IPS DF 19.7 (cell line): ENCODE results near the gene RSPH9.
A peak's percentile ranks its signal among the peaks of the same experiment; 100 is the strongest.

ENCODE experiments used
- DNase-seq: peaks from one replicate; pipeline ENCODE4 v3.0.0-alpha.2; 2013; ENCODE audit warnings: low read depth, low spot score

The RSPH9 gene, protein sequence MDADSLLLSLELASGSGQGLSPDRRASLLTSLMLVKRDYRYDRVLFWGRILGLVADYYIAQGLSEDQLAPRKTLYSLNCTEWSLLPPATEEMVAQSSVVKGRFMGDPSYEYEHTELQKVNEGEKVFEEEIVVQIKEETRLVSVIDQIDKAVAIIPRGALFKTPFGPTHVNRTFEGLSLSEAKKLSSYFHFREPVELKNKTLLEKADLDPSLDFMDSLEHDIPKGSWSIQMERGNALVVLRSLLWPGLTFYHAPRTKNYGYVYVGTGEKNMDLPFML

DNA sequence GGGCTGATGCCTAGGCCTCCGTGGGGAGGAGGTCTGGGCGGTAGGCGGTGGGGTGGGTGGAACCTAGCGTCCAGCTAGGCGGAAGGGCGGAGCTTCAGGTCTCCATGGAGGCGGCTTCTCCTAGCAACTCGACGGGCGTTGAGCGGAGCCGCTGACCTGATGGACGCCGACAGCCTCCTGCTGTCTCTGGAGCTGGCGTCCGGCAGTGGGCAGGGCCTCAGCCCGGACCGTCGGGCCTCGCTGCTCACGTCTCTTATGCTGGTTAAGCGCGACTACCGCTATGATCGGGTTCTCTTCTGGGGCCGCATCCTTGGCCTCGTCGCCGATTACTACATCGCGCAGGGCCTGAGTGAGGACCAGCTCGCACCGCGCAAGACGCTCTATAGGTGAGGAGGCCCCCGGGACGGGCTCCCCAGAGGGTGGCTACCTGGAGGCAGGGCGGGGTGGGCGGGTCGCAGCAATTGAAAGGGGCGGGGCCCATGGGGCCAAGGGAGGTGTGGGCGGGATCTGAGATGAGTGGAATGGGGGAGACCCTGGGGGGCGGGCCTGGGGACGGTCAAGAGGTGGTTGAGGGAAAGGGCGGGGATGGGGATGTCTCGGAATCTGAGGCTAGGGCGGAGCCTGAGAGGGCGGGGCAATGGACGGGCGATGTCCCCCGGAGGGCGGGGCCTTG, at the start of gene RSPH9:
RSPH9 (plus strand) TSS at position 97 of the 673 bp plus-strand sequence; CDS start at position 160, 63 bp downstream.
- no peak for DNase-seq

DNA sequence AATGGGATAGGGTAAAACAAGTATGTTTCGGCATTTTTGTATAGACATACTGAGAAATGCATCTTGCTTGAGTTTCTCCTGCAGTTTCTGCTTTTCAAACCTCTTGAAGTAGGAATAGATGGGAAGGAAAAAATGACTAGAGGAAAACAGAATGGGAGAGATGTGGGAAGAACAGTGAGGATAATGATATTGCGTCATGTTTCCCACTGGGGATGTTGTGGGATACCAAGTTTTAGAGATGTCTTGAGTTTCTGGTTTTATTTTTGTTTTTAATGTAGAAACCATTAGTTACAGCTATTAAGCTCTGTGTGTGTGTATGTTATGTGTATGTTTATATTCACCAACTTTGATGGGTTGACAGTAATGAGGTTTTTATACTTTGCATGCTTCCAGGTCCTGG, 44.2 kb upstream of the RSPH9 start:
- DNase-seq = no peak

DNA sequence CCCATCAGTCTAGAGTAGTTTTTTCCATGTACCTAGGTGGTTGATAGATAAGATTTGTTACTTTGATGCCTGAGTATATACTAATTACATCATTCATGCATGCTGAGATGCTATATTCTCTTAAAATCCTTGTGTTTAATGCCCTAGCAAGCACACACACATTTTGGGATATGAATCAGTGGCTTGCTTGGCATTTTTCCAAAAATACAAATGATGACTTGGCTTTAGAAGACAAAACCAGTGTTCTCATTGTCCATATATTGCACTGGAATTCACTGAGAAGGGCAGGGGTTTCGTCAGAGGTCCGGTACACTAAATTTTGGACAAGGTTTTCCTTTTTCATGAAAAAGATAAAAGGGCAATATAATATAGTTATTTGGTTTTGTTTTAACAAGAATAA, 40.7 kb upstream of the RSPH9 start:
- no peak for DNase-seq

DNA sequence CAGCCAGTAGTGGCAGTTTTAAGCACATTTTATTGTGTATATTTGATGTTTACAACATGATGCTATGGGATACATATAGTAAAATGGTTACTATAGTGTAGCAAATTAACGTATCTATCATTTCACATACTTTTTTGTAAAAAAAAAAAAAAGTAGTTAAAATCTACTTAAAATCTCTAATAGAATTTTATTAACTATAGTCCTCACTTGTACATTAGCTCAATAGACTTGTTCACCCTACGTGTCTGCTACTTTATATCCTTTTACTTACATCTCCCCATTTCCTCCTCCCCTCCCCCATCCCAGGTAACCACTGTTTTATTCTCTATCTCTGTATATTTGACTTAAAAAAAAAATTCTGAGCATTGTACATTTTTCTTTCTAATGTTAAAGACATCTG, 38.8 kb upstream of the RSPH9 start:
- DNase-seq = no peak

DNA sequence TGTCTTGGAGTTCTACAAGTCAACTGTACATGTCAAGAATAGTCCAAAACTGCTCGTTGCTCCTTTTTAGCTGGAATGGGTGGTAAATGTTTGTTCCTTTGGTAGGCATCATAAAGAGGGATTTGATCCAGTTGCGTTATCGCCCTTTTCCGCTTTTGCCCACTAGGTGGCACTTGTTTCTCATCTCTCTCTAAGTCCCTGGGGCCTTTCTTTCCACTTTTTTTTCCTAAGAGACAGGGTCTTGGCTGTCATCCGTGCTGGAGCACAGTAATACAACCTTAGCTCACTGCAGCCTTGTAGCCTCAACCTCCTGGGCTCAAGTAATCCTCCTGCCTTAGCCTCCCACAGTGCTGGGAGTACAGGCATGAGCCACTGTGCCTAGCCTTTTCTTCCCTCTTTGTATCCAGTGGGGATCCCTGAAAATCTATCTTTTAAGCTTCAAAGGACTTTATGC, 36.5 kb upstream of the RSPH9 start:
- peak; percentile 69 for DNase-seq

DNA sequence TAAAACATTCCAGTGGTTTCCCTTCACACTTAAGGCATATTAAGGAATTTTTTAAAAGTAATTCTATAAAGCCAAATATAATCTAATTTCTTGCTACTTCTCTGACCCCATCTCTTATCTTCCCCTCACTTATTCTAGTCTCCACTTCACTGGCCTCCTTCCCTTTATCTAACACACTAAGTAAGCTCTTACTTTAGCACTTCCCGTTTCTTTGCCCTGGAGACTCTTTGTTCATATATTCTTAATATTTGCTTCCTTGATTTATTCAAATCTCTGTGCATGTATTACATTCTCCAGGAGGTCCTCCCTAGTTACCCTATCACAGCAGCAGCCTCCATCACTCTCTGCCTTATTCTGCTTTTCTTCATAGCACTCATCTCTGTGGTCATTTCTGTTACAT, 36.0 kb upstream of the RSPH9 start:
- no peak for DNase-seq

DNA sequence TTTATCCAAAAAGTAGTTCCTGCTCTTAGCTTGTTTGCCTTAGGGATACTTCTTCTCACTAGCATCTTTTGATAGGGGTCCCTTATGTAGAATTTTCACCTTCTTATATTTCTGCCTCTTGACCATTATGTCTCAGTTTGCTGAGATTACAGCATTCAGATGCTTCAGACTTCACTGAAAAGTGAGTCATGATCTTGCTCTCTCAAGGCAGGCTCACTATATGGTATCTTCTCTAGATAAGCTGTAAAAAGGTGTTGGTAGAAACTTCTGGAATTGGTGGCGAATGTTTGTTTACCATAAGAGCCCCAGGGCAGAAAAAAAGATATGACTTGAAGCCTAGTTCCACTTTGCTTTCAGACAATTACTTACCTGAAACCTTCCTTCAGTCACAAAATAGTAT, 35.4 kb upstream of the RSPH9 start:
- DNase-seq = no peak

DNA sequence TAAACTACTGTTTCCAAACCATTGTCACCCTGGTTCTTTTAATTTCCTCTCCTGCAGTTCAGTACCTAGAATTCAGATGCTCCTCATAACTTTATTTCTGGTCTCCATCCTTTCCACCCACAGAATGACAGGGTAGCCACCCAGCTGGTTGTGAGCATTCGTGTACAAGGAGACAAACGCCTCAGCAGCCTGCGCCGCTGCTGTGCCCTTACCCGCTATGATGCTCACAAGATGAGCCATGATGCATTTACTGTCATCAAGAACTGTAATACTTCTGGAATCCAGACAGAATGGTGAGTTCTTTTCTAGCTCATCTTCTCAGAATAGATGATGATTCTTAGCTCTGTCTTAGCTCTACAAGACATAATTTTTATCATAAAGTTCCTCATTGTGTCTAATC, 34.4 kb upstream of the RSPH9 start:
- DNase-seq = no peak

DNA sequence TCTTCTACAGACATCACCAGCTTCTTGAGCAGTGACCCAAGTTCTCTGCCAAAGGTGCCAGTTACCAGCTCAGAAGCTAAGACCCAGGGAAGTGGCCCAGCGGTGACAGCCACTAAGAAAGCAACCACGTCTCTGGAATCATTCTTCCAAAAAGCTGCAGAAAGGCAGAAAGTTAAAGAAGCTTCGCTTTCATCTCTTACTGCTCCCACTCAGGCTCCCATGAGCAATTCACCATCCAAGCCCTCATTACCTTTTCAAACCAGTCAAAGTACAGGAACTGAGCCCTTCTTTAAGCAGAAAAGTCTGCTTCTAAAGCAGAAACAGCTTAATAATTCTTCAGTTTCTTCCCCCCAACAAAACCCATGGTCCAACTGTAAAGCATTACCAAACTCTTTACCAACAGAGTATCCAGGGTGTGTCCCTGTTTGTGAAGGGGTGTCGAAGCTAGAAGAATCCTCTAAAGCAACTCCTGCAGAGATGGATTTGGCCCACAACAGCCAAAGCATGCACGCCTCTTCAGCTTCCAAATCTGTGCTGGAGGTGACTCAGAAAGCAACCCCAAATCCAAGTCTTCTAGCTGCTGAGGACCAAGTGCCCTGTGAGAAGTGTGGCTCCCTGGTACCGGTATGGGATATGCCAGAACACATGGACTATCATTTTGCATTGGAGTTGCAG, 31.0 kb upstream of the RSPH9 start:
- DNase-seq = no peak

DNA sequence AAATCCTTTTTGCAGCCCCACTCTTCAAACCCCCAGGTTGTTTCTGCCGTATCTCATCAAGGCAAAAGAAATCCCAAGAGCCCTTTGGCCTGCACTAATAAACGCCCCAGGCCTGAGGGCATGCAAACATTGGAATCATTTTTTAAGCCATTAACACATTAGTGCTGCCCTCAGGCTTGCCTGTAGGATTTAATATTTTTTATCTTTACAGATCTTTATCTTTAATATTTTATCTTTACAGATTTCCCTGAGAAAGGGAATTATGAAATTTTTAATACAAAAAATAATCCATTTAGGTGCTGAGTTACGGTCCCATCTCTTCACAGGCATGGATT, 30.5 kb upstream of the RSPH9 start:
- no peak for DNase-seq

DNA sequence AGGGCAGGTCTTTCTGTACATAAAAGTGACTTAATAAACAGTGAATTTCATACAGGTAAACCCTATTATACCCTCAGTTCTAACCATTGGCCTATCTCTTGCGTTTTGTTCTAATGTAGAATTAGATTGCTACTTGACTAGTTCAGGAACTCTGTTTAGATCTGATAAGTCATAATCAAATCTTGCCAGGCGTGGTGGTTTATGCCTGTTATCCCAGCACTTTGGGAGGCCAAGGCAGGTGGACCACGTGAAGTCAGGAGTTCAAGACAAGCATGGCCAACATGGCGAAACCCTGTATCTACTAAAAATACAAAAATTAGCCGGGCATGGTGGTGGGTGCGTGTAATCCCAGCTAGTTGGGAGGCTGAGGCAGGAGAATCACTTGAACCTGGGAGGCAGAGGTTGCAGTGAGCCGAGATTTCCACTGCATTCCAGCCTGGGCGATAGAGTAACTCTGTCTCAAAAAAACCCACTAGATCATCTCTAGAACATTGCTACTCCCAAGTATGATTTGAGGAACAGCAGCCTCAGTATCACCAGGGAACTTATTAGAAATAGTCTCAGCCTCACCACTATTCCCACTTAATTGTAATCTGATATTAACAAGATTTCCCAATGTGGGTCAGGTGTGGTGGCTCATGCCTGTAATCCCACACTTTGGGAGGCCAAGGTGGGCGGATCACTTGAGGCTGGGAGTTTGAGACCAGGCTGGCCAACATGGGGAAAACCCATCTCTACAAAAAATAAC, 27.9 kb upstream of the RSPH9 start:
- no peak for DNase-seq

DNA sequence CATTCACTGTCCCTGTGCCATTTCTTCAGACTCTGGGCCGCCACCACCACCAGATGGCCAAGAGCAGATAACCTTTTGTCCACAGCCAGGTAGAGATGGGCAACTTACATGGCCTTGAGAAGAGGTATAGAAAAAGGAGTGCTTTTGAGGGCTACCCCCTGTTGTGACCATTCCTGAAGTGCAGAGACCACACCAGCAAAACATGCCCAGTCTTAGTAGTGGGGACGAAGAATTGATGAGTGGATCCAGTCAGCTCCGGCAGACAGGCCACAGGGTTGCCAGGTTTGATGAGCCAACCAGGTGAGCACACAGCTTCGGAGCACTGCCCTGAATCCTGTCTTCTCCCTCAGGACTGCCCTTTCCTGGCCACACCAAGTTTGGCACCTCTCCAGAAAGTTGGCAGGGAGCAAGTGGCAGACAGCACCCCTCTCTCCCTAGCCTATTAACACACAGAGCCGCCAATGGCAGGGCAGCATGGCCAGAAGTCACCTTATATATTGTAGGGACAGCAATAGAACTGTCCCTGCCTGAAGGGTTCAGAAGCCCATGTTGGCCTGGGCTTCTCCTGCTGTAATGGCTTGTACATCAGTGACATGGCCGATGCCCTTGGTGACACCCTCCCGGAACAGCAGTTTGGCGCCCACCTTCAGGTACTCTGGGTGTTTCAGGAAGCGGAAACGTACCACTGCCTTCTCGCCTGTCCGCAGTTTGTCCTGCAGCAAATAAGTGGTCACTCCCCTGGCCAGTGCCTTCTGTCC, 23.6 kb upstream of the RSPH9 start:
- DNase-seq = no peak

DNA sequence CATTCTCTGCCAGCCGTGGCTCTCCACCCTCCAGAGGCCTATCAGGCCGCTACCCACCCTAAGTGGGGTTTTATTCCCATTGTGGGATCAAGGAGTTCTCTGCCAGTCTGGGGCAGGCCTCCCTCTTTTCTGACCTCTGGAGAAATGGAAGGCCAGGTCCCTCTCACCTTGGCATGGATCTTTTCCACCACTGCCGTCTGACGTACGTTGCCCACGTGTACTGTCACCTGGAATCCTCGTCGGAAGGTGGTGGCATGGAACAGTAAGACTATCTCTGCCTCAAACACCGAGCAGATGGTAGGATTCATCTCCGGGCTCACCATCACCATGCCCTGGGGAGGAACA, 23.0 kb upstream of the RSPH9 start:
- no peak for DNase-seq

DNA sequence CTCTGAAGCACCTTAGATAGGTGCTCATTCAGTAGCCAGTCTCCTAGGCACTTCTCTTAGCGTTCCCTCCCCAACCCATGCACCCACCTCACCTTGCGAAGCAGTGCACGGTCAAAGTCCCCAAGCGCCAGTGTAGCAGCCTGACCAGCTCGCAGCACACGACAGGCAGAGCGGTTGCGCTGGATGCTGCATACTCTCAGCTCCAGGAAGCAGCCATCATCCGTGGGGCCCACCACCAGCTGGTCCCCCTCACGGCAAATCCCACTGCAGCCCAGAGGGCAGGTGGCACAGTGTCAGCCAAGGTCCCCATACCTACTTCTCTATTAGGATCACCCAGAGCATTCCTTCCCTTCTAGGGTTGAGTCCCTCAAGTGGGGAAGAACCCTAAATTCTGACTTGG, 22.3 kb upstream of the RSPH9 start:
- DNase-seq = no peak

DNA sequence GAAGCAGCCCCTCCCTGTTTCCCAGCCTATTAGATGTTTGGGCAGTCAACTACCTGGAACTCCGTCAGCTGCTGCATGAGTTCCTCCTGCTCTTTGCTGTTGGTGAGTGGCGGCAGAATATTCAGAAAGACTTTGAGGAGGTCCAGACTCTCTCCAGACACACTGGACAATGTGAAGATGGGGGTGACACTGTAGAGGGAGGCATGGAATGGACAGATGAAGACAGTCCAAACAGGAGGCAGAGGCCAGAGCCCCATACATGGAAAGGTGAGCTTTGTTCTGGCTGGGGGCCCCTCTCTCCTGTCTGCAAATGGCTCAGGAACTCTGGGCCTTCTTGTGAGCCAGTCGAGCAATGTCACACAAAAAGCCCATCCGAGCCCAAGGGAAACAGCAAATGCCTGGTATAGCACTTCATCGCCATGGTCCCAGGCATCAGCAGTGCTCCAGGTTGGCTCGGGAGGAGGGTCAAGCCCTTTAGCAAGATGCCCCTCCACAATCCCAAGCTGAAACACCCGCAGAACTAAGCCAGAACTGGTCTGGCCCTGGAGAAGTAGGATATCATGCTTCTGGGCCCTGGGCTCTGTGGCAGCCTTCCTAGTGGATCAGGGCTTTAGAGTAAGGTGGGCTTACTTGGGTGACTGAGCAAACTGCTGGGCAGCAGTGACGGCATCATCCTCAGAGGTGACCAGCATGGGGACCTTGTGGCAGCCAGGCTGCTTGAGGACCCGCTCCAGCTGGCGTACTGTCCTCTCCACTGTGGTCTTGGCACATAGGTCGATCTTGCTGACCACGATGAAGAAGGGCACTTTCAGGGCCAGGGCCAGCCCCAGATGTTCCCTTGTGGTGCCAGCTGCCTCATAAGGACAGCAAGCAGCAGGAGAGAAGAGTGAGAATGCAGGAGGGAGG, 20.7 kb upstream of the RSPH9 start:
- DNase-seq = no peak

DNA sequence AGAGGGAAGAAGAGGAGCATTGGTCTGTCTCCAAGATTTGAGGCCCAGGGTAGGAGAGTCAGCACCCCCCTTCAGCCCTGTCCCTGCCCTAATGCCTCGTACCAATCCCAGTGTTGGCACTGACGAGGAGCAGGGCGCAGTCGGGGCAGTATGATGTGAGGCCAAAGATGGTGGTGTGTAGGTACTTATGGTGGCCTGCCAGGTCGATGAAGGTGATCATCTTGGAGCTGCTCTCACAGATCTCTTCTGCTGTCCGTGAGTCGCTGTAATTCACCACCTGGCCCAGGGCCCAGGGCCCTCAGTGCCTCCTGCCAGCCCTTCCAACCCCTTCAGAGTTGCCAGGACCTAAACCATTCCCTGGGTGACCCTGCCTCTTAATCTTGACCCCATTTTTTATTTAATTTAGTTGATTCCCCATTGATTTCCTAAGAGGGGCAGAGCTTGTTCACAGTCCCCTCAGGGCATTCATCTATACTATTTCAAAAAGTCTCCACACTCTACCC, 20.0 kb upstream of the RSPH9 start:
- DNase-seq = no peak

DNA sequence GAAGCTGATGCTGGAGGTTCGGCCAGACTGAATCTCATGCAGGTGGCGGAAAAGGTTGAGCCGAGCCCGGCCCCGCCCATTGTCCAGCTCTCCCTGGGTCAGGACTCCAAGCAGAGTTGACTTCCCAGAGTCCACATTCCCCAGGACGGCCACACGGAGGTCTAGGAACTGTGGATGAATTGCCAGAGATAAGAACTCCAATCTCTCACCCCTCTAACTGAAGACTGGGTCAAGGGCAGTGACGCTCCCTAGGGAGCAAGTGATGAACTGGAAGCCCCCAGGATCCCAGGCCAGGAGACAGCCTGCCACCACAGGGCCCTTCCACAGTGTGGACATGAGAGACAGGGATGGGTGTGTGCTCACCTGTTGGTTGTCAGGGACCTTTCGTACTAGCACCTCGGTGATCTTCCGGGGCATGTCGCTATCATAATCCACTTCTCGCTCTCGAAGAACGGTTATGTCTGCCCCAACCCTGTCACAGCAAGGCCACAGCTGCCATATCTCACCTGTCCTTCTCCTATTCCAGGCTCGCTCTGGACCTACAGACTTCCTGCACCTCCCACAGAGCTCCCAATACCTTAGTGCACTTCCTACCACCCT, 19.3 kb upstream of the RSPH9 start:
- DNase-seq = no peak

DNA sequence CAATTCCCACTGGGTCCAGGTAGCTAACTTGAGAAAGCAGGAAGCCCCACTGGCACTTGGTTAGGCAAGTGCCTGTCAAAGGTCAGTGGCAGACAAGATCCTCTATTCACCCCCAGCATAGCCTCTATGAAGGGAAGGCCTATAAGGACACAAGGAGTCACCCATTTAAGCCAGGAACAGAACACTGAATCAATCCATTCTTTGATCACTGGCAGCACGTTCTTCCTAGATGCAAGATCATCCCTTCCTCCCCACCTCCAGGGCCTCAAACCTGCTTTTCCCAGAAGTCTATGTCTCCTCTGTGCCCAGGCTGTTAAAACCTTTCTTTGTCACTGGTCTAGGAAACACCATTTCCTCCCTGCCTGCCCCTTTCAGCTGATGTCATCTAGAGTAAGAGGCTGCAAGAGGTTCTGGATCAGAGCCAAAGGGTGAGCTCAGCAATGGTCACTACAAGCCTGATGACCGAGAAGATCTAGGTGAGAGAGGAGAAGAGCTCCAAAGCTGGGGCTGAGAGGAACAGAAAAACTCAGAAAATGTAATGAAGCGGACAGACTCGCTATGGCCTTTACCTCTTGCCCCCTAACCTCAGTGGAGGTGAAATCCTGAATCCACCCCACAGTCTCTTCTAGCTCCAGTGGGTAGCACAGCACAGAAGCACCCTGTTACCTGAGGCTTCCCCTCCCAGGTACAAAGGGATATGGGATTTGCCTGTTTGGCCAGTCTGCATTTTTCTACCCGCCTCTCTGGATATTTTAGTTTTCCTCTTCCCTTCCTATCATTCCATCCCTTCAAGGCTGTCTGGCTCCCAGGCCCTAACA, 17.6 kb upstream of the RSPH9 start:
- no peak for DNase-seq
